GM18867 (cell line): ENCODE data around the gene FILIP1L.
A peak's percentile ranks its signal among the peaks of the same experiment; 100 is the strongest.

Experiments used
- ATAC-seq: cut with Tn5 transposase; IDR thresholded peaks from one replicate; pipeline ENCODE4 v1.9.1; 2021; ENCODE audit warnings: mild to moderate bottlenecking, moderate library complexity; ENCODE audit not compliant: unreplicated experiment

The FILIP1L gene

GRCh38 chr3:99981138-99981537 lies 133.2 kb downstream of the FILIP1L start:
- no peak for ATAC-seq

- ATAC-seq = no peak
Observed at GRCh38 chr3:99980606-99981005, 133.7 kb downstream of the FILIP1L start.

- no peak for ATAC-seq
Observed at GRCh38 chr3:99978221-99978620, 136.1 kb downstream of the FILIP1L start.

GRCh38 chr3:99976584-99976983 lies 137.7 kb downstream of the FILIP1L start:
- no peak for ATAC-seq

- ATAC-seq = no peak
Observed at GRCh38 chr3:99974989-99975388, 139.3 kb downstream of the FILIP1L start.

- no peak for ATAC-seq
Observed at GRCh38 chr3:99972380-99973104, 141.8 kb downstream of the FILIP1L start.

- no peak for ATAC-seq
Observed at GRCh38 chr3:99971761-99972160, 142.5 kb downstream of the FILIP1L start.

GRCh38 chr3:99970198-99970597 lies 144.1 kb downstream of the FILIP1L start:
- ATAC-seq = peak; percentile 95

GRCh38 chr3:99969136-99969535 lies 145.2 kb downstream of the FILIP1L start:
- ATAC-seq = no peak

- no peak for ATAC-seq
Observed at GRCh38 chr3:99967796-99968195, 146.5 kb downstream of the FILIP1L start.

GRCh38 chr3:99966662-99967416 lies 147.5 kb downstream of the FILIP1L start:
- ATAC-seq = no peak

- no peak for ATAC-seq
Observed at GRCh38 chr3:99965681-99966408, 148.5 kb downstream of the FILIP1L start.

- ATAC-seq = no peak
Observed at GRCh38 chr3:99965077-99965476, 149.2 kb downstream of the FILIP1L start.

GRCh38 chr3:99962703-99963102 lies 151.6 kb downstream of the FILIP1L start:
- ATAC-seq = no peak

GRCh38 chr3:99961756-99962515 lies 152.4 kb downstream of the FILIP1L start:
- ATAC-seq = no peak

GRCh38 chr3:99960941-99961340 lies 153.4 kb downstream of the FILIP1L start:
- ATAC-seq = no peak

- ATAC-seq = no peak
Observed at GRCh38 chr3:99960123-99960878, 154.0 kb downstream of the FILIP1L start.

GRCh38 chr3:99958222-99958912 lies 155.9 kb downstream of the FILIP1L start:
- ATAC-seq = no peak

- ATAC-seq = no peak
Observed at GRCh38 chr3:99957151-99957796, 157.0 kb downstream of the FILIP1L start.
